ENCODE results near the gene HEATR5B.

Gene HEATR5B

GRCh38 chr2:37083873-37084794 is at the start of gene HEATR5B, which contains the start of gene GPATCH11:
HEATR5B (minus strand) TSS chr2:37084372; CDS start chr2:37083414, 958 bp downstream.
GPATCH11 (plus strand) TSS chr2:37084518; CDS start chr2:37088382, 3,864 bp downstream.
- FAIRE-seq: peak; percentile 75

GRCh38 chr2:37132914-37133313 is 48.7 kb upstream of the HEATR5B start:
- no peak for FAIRE-seq

DNA sequence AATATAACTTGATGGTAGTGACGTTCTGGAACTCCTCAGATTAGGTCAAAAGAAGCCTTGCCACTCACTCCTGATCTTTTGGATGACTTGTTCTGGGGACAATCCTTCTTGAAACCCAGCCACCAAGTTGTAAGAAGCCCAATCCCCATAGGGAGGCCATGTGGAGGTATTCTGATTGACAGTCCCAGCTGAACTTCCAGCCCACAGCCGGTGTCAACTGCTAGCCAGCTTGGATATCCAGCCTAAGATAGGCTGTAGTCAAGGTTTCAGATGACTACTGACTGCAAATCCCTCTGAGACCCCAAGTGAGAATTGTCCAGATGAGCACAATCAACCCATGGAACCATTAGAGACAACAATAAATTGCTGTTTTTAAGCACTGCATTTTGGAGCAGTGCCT is 41.2 kb upstream of the HEATR5B start:
- FAIRE-seq: no peak

DNA sequence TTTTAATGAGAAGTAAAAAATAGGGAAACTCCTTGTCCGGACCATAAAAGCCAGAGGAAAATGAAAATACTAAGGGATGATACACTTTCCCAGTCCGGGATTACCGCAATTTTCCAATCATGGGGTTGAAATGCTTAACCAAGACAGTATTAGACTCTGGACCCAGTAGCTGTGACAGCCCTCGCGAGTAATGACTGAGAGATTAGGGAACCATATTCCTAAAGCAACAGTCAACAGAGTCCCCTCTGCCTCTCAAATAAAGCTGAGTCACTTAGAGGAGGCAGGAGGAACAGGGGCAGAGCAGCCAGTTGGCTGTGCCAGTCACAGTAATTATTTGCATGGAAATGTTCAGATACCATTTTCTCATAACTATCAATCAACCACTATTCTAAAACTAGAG is 35.0 kb upstream of the HEATR5B start:
- FAIRE-seq: no peak

- no peak for FAIRE-seq
These were observed 33.4 kb upstream of the HEATR5B start for GRCh38 chr2:37117566-37117965.

GRCh38 chr2:37111958-37112357 is 27.8 kb upstream of the HEATR5B start:
- FAIRE-seq: no peak

- no peak for FAIRE-seq
These were observed 26.4 kb upstream of the HEATR5B start for GRCh38 chr2:37110306-37111212.

DNA sequence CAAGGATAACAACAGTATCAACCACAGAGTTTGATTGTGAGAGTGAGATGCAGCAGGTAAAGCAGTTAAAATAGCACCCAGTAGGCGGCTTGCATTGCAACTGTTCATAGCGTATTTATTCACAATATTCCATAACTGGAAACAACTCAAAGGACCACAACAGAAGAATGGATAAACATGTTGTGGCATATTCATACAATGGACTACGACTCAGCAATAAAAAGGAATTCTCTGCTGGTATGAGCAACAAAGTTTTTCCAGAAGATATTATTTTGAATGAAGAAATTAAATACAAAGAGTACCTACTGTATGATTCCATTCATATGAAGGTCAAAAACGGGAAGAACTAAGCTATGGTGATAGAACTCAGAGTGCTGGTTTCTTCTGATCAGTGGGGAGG is 25.4 kb upstream of the HEATR5B start:
- FAIRE-seq: no peak

GRCh38 chr2:37105150-37105549 is 21.0 kb upstream of the HEATR5B start:
- FAIRE-seq: no peak

DNA sequence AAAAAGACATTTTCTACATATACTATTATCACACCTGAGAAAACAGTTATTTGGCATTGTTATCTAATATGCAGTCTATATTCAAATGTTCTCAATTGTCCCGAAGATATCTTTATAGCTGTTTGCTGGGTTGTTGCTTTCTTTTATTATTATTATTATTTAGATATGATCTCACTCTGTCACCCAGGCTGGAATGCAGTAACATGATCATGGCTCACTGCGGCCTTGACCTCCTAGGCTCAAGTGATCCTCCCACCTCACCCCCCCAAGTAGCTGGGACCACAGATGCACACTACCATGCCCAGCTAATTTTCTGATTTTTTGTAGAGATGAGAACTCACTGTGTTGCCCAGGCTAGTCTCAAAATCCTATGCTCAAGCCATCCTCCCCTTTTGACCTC is 20.0 kb upstream of the HEATR5B start:
- no peak for FAIRE-seq

- FAIRE-seq: no peak
These were observed 18.4 kb upstream of the HEATR5B start for GRCh38 chr2:37102588-37102987.

DNA sequence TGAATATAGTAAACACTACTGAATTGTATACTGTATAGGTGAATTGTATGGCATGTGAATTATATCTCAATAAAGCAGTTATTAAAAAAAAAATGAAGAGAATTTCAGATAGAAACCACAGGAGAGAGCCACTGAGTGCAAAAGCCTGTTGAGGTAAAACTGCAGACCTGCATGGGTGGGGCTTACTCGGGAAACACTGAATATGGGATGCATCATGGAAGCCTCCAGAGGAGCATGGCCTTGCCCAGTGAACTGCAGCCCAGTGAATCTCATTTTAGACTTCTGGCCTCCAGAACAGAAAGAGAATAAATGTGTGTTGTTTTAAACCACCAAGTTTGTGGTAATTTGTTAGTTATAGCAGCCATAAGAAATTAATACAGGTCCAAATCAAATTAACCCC is 15.9 kb upstream of the HEATR5B start:
- no peak for FAIRE-seq

- no peak for FAIRE-seq
These were observed 14.4 kb upstream of the HEATR5B start for GRCh38 chr2:37098416-37099118.

DNA sequence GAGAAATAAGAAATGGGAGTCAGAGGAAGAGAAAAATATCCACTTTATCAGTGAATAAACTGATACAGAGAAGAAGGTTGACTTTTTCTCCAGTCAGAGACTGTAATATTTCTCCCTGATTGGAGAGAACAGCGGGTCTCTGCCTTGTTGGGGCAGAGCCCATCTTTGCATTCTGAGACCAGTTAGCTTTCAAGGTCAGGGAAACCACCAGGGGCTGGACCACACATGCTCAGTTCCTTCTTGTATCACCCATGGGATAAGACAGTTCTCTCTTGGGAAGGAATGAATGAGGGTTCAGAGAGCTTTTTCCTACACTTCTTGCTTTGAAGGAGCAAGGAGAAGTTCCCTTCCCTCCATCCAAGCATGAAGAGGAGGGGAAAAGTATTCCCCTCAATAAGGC is 12.4 kb upstream of the HEATR5B start:
- FAIRE-seq: no peak

- no peak for FAIRE-seq
These were observed 7.7 kb upstream of the HEATR5B start for GRCh38 chr2:37091873-37092272.

- FAIRE-seq: no peak
These were observed 5.9 kb upstream of the HEATR5B start for GRCh38 chr2:37090019-37090477.

GRCh38 chr2:37085731-37086147 is 1.6 kb upstream of the HEATR5B start:
- no peak for FAIRE-seq

DNA sequence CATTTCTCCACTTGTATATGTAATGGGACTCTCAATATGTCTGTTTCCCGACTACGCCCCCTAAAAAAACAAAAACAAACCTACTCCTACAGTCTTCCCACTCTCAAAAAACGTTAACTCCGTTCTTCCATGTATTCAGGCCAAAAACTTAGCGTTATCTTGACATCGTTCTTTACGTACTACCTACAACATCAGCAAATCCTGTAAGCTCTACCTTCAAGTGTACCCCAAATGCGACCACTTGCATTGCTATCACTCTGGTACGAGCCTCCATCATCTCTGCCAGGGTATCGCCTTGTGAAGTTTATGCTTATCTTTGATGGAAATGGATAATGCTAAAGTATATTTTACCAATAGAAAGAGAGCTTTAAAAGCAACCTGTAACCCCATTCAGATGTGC is 625 bp upstream of the HEATR5B start:
- FAIRE-seq: no peak

- no peak for FAIRE-seq
These were observed 3.5 kb downstream of the HEATR5B start for GRCh38 chr2:37080689-37081088.

GRCh38 chr2:37080266-37080665 is 3.9 kb downstream of the HEATR5B start:
- no peak for FAIRE-seq

DNA sequence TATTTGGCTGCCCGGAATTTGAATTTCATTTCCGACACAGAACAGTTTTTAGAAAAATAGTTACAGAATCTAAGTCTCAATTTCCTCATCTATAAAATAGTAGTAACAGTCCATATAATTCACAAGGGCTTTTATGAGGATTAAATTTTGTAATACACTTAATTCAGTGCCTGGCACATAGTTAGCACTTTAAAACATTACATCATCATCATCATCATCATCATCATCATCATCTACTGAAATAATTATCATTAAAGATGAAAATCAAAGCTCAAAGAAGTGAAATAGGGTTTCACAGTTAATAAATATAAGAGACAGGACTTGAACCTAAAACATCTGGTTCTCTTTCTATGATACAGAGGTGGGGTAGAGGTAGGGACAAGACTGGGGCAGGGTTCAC is 13.2 kb downstream of the HEATR5B start:
- no peak for FAIRE-seq

- FAIRE-seq: no peak
These were observed 15.5 kb downstream of the HEATR5B start for GRCh38 chr2:37068686-37069085.

DNA sequence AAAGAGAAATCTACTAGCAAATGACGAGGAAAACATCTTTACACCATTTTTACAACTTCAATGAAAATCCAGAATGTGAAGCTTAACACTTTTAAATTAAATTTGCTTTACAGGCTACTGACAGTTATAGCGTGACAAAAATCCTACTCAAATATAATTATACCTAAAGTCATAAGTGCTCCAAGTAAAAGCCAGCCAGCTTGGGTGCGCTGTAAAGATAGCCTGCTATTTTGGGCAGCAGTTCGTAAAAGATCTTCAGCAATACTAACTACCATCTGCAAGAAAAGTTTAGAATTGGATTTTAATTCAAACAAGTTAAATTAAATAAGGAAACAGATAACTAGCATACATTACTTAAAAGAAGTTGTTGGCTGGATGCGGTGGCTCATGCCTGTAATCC is 22.4 kb downstream of the HEATR5B start:
- no peak for FAIRE-seq

All from islet of Langerhans (tissue), 1 donor.